Osteoblast (primary cell): ENCODE measurements around the gene DUS1L. TPM values are rescaled to one million over a fixed set of nuclear protein-coding genes. Genes with fewer than 3 reads are reported as not detected.

Source experiments
- DNase-seq: peaks from one replicate; pipeline ENCODE4 v3.0.0; 2011; ENCODE audit warnings: low spot score, mixed read lengths; ENCODE audit not compliant: insufficient read length; ENCODE audit errors: missing footprints
- H2AFZ ChIP-seq: 2 replicates; pipeline ENCODE4 v1.6.0; 2011; ENCODE audit warnings: mild to moderate bottlenecking, low read length
- H3K27ac ChIP-seq: 2 replicates; pipeline ENCODE4 v1.5.1; 2011; ENCODE audit warnings: mild to moderate bottlenecking, low read depth, low read length, moderate library complexity
- H3K27me3 ChIP-seq: 2 replicates; pipeline ENCODE4 v1.6.0; 2012; ENCODE audit warnings: mild to moderate bottlenecking, control low read depth, inconsistent platforms, low read length, moderate library complexity; ENCODE audit not compliant: insufficient read depth
- H3K36me3 ChIP-seq: 2 replicates; pipeline ENCODE4 v1.5.1; 2011; ENCODE audit warnings: mild to moderate bottlenecking, low read length, control low read depth, moderate library complexity; ENCODE audit not compliant: insufficient read depth
- H3K4me1 ChIP-seq: 2 replicates; pipeline ENCODE4 v1.5.1; 2011; ENCODE audit warnings: mild to moderate bottlenecking, low read length, control low read depth, moderate library complexity; ENCODE audit not compliant: insufficient read depth
- H3K4me2 ChIP-seq: 2 replicates; pipeline ENCODE4 v1.6.0; 2011; ENCODE audit warnings: mild to moderate bottlenecking, low read length; ENCODE audit not compliant: insufficient read depth
- H3K4me3 ChIP-seq: fragments of 200-600 bp; sonication (generic); 3 replicates; pipeline ENCODE4 v1.5.1; 2012; ENCODE audit warnings: mild to moderate bottlenecking, low read length, inconsistent platforms; ENCODE audit not compliant: insufficient read depth
- H3K79me2 ChIP-seq: 2 replicates; pipeline ENCODE4 v1.6.0; 2012; ENCODE audit warnings: mild to moderate bottlenecking, low read length, control low read depth, inconsistent platforms; ENCODE audit not compliant: insufficient read depth
- H3K9me3 ChIP-seq: 2 replicates; pipeline ENCODE4 v1.5.1; 2011; ENCODE audit warnings: low read depth, low read length, control low read depth
- H4K20me1 ChIP-seq: 2 replicates; pipeline ENCODE4 v1.6.0; 2012; ENCODE audit warnings: mild to moderate bottlenecking, low read length, control low read depth; ENCODE audit not compliant: insufficient read depth
- CTCF ChIP-seq: IDR thresholded peaks from 2 replicates; pipeline ENCODE4 v1.5.1; 2011; ENCODE audit warnings: mild to moderate bottlenecking, low read depth, low read length, moderate library complexity; ENCODE audit errors: extremely low read depth
- total RNA-seq: library from RNA; depleted of rRNA; stranded (reverse); fragments of >200 nt; gene quantifications from 2 replicates; pipeline ENCODE4 v1.2.3, GENCODE V29; 2012

Gene DUS1L
- total RNA-seq, 1 donor: 43.8 TPM

GRCh38 chr17:82023447-82024241 is 42.0 kb downstream of the DUS1L start:
- TF ChIP-seq CTCF: no peak
- H3K9me3 ChIP-seq: no peaks in the 10 kb centered on the region
- H3K4me2 ChIP-seq: peak overlapping the region; percentile 94
- peaks cover 8% of the 10 kb centered on the region for H3K79me2 ChIP-seq
- DNase-seq: peak; percentile 96
- H3K4me3 ChIP-seq: peak overlapping the region; percentile 81
- peak overlapping the region; percentile 82 for H2AFZ ChIP-seq
- no peaks in the 10 kb centered on the region for H3K27me3 ChIP-seq
- H4K20me1 ChIP-seq: peaks cover 28% of the 10 kb centered on the region
- peaks cover 21% of the 10 kb centered on the region for H3K4me1 ChIP-seq
- H3K36me3 ChIP-seq: no peaks in the 10 kb centered on the region
- no peak overlapping the region for H3K27ac ChIP-seq

- Histone ChIP-seq H3K4me2 (peak within 1 kb of the TSS; percentile 96), H3K27ac (peak within 1 kb of the TSS; percentile 51)
These were observed 42.6 kb downstream of the DUS1L start, which contains the start of gene LRRC45 for GRCh38 chr17:82022981-82023446. TSS of gene LRRC45 (plus strand) at chr17:82023305. CDS start at chr17:82023644, 339 bp downstream.

GRCh38 chr17:82022310-82022980 is 43.2 kb downstream of the DUS1L start, which contains the start of gene CENPX:
TSS of gene CENPX (minus strand) at chr17:82022878. CDS start at chr17:82022861, 17 bp downstream.
- peak within 1 kb of the TSS; percentile 92 for H3K4me3 ChIP-seq
- H3K9me3 ChIP-seq: no peaks in the 10 kb centered on the region
- peaks cover 8% of the 10 kb centered on the region for H3K79me2 ChIP-seq
- peak within 1 kb of the TSS; percentile 96 for H3K4me2 ChIP-seq
- no peaks in the 10 kb centered on the region for H3K36me3 ChIP-seq
- H3K27ac ChIP-seq: peak within 1 kb of the TSS; percentile 51
- H3K4me1 ChIP-seq: peaks cover 21% of the 10 kb centered on the region
- TF ChIP-seq CTCF: no peak
- H3K27me3 ChIP-seq: no peaks in the 10 kb centered on the region
- DNase-seq: peak; percentile 86
- H4K20me1 ChIP-seq: peaks cover 28% of the 10 kb centered on the region
- H2AFZ ChIP-seq: peak within 1 kb of the TSS; percentile 82

More at GRCh38 chr17:82022981-82023446, 42.6 kb downstream of the DUS1L start, which contains the start of gene LRRC45:
- Histone ChIP-seq H3K9me3 (no peaks in the 10 kb centered on the region), H3K4me1 (peaks cover 21% of the 10 kb centered on the region), H3K36me3 (no peaks in the 10 kb centered on the region), H3K27me3 (no peaks in the 10 kb centered on the region), H3K79me2 (peaks cover 8% of the 10 kb centered on the region), H4K20me1 (peaks cover 28% of the 10 kb centered on the region), H2AFZ (peak within 1 kb of the TSS; percentile 82), H3K4me3 (peak within 1 kb of the TSS; percentile 92)
- TF ChIP-seq CTCF: no peak
- DNase-seq: peak; percentile 100

- Histone ChIP-seq H3K4me3 (peak overlapping the region; percentile 92), H3K9me3 (no peaks in the 10 kb centered on the region), H3K79me2 (peaks cover 8% of the 10 kb centered on the region), H3K27ac (peak overlapping the region; percentile 51), H4K20me1 (peaks cover 28% of the 10 kb centered on the region), H3K4me2 (peak overlapping the region; percentile 96), H3K27me3 (no peaks in the 10 kb centered on the region), H3K36me3 (no peaks in the 10 kb centered on the region), H2AFZ (peak overlapping the region; percentile 77), H3K4me1 (peaks cover 21% of the 10 kb centered on the region)
- DNase-seq: peak; percentile 89
- no peak for TF ChIP-seq CTCF
These were observed 43.7 kb downstream of the DUS1L start for GRCh38 chr17:82021900-82022309.
